ENCODE data around the gene PAIP2B. TPM values are rescaled to one million over a fixed set of nuclear protein-coding genes. Genes with fewer than 3 reads are reported as not detected.

Gene PAIP2B
- total and polyA plus RNA-seq, 7 experiments from 2014 or later: 1.3 to 14.1 (median 3.0) TPM

- H3K27ac Mint-ChIP-seq: peak overlapping the region in 1 of 9 donors; percentile 9
- peaks cover 0 to 4% (median 0%) of the 10 kb centered on the region in 7 donors for H3K4me1 Mint-ChIP-seq
- H3K27me3 Mint-ChIP-seq: no peaks in the 10 kb centered on the region
- H3K9me3 Mint-ChIP-seq: no peaks in the 10 kb centered on the region
- peaks cover 4 to 31% (median 11%) of the 10 kb centered on the region in 5 donors for H3K36me3 Mint-ChIP-seq
- ChIA-PET CTCF (no interaction called here), POLR2A (no interaction called here)
- peaks cover 10 to 13% of the 10 kb centered on the region in 2 donors for H3K4me1 ChIP-seq (ENCODE audit: control insufficient read depth in 2 of 2, insufficient read depth in 2 of 2, low read length in 2 of 2)
- no peaks in the 10 kb centered on the region for H3K9me3 ChIP-seq (ENCODE audit: control insufficient read depth in 2 of 3, low read length in 3 of 3)
- peaks cover 22 to 67% (median 32%) of the 10 kb centered on the region in 3 experiments for H3K36me3 ChIP-seq (ENCODE audit: control insufficient read depth in 2 of 3, insufficient read depth in 3 of 3, low read length in 3 of 3)
- H3K27me3 ChIP-seq (ENCODE audit: control insufficient read depth in 2 of 2, insufficient read depth in 2 of 2, low read length in 2 of 2): no peaks in the 10 kb centered on the region
- intact Hi-C loops (cut with micrococcal nuclease): no loop called here
- no peak for DNase-seq
- no peak overlapping the region for H3K4me3 Mint-ChIP-seq
- no peak overlapping the region for H3K4me3 ChIP-seq (ENCODE audit: low read length)
- H3K27ac ChIP-seq (ENCODE audit: low read depth, low read length): no peak overlapping the region
- ATAC-seq: no peak
Observed at GRCh38 chr2:71136174-71136573, 90.7 kb downstream of the PAIP2B start.

- ChIA-PET CTCF (no interaction called here), POLR2A (interaction anchor here (1.5 kb wide), 1 partner anchor 66 kb away, joined by 5 read pairs; no protein-coding TSS in a partner anchor)
- H3K27ac ChIP-seq (ENCODE audit: low read depth, low read length): no peak overlapping the region
- DNase-seq (no peak), ATAC-seq (no peak)
- Mint-ChIP-seq H3K27ac (no peak overlapping the region), H3K4me1 (peaks cover 0 to 18% (median 9%) of the 10 kb centered on the region in 7 donors), H3K9me3 (no peaks in the 10 kb centered on the region), H3K27me3 (no peaks in the 10 kb centered on the region), H3K36me3 (peaks cover 4 to 21% (median 10%) of the 10 kb centered on the region in 5 donors), H3K4me3 (no peak overlapping the region)
- no peaks in the 10 kb centered on the region for H3K27me3 ChIP-seq (ENCODE audit: control insufficient read depth in 2 of 2, insufficient read depth in 2 of 2, low read length in 2 of 2)
- H3K4me1 ChIP-seq (ENCODE audit: control insufficient read depth in 2 of 2, insufficient read depth in 2 of 2, low read length in 2 of 2): peaks cover 21 to 22% of the 10 kb centered on the region in 2 donors
- H3K4me3 ChIP-seq (ENCODE audit: low read length): no peak overlapping the region
- intact Hi-C loops (cut with micrococcal nuclease): loop anchor here in 1 of 2 donors (5.0 kb wide), 1 partner anchor 831 kb away; the partner anchor contains the start of gene FAM136A
- no peaks in the 10 kb centered on the region for H3K9me3 ChIP-seq (ENCODE audit: control insufficient read depth in 2 of 3, low read length in 3 of 3)
- peaks cover 13 to 49% (median 23%) of the 10 kb centered on the region in 3 experiments for H3K36me3 ChIP-seq (ENCODE audit: control insufficient read depth in 2 of 3, insufficient read depth in 3 of 3, low read length in 3 of 3)
Observed at GRCh38 chr2:71133603-71134002, 93.3 kb downstream of the PAIP2B start.

Other genes starting within 250 kb of the PAIP2B start
- 1 to 10 TPM in 1 of 5 experiments, under 1 TPM in 3, not detected in 1; 0.21 to 1.5 (median 0.63) TPM for gene ANKRD53, start 248.5 kb downstream of the PAIP2B start, total RNA-seq
- not detected for gene ANKRD53, start 248.5 kb downstream of the PAIP2B start, polyA plus RNA-seq
- 10 to 100 TPM; 33.2 to 66.3 (median 56.4) TPM for gene TEX261, start 232.2 kb downstream of the PAIP2B start, total RNA-seq
- 10 to 100 TPM; 35.6 to 44.4 TPM for gene TEX261, start 232.2 kb downstream of the PAIP2B start, polyA plus RNA-seq
- 100 to 1,000 TPM in 4 of 5 experiments, 10 to 100 TPM in 1; 92.4 to 169 (median 127) TPM for gene NAGK, start 158.5 kb downstream of the PAIP2B start, total RNA-seq
- gene NAGK, start 158.5 kb downstream of the PAIP2B start, polyA plus RNA-seq: 10 to 100 TPM; 44.8 to 69.3 TPM
- 10 to 100 TPM; 11.6 to 27.9 (median 16.4) TPM for gene MCEE, start 96.9 kb downstream of the PAIP2B start, total RNA-seq
- 10 to 100 TPM; 18.9 to 38.0 TPM for gene MCEE, start 96.9 kb downstream of the PAIP2B start, polyA plus RNA-seq
- 10 to 100 TPM; 28.2 to 58.9 (median 43.8) TPM for gene MPHOSPH10, start 96.5 kb downstream of the PAIP2B start, total RNA-seq
- gene MPHOSPH10, start 96.5 kb downstream of the PAIP2B start, polyA plus RNA-seq: 10 to 100 TPM; 24.4 to 34.5 TPM
- gene ZNF638, start 104.7 kb upstream of the PAIP2B start, total RNA-seq: 100 to 1,000 TPM; 113 to 204 (median 121) TPM
- gene ZNF638, start 104.7 kb upstream of the PAIP2B start, polyA plus RNA-seq: 10 to 100 TPM; 57.6 to 72.7 TPM
- gene DYSF, start 226.5 kb upstream of the PAIP2B start, total RNA-seq: 10 to 100 TPM in 1 of 5 experiments, 1 to 10 TPM in 1, under 1 TPM in 3; 0.14 to 28.2 (median 0.32) TPM
- gene DYSF, start 226.5 kb upstream of the PAIP2B start, polyA plus RNA-seq: not detected